Chondrocyte (in vitro differentiated cells): ENCODE data around the gene MBP. TPM values are rescaled to one million over a fixed set of nuclear protein-coding genes. Genes with fewer than 3 reads are reported as not detected.

Experiments
- DNase-seq: peaks from one replicate; pipeline ENCODE4 v3.0.0; 2021; ENCODE audit warnings: mixed read lengths, low spot score
- H3K27ac Mint-ChIP-seq: one replicate; pipeline ENCODE4 v1.8.0; 2021; ENCODE audit warnings: mild to moderate bottlenecking, moderate library complexity, mixed read lengths; ENCODE audit not compliant: unreplicated experiment
- H3K27me3 Mint-ChIP-seq: 2 replicates; pipeline ENCODE4 v1.8.0; 2021; ENCODE audit warnings: low read depth, mixed read lengths
- H3K36me3 Mint-ChIP-seq: 2 replicates; pipeline ENCODE4 v1.8.0; 2021; ENCODE audit warnings: low read depth, mixed read lengths
- H3K4me1 Mint-ChIP-seq: 2 replicates; pipeline ENCODE4 v1.8.0; 2021; ENCODE audit warnings: low read depth, mild to moderate bottlenecking, mixed read lengths
- H3K4me3 Mint-ChIP-seq: one replicate; pipeline ENCODE4 v1.8.0; 2021; ENCODE audit warnings: mild to moderate bottlenecking, moderate library complexity, mixed read lengths; ENCODE audit not compliant: unreplicated experiment
- H3K9me3 Mint-ChIP-seq: 2 replicates; pipeline ENCODE4 v1.8.0; 2021; ENCODE audit warnings: low read depth, mixed read lengths
- CTCF ChIP-seq: fragments of 200-600 bp; sonication (generic); IDR thresholded peaks from 2 replicates; pipeline ENCODE4 v1.5.0; 2021; ENCODE audit warnings: antibody characterized with exemption, mild to moderate bottlenecking, moderate library complexity
- total RNA-seq: library from RNA; stranded (reverse); gene quantifications from 3 replicates; pipeline ENCODE4 v1.2.1, GENCODE V29; 2021

Gene MBP
- total RNA-seq, 1 donor from 2014 or later: 15.9 TPM

GRCh38 chr18:77096936-77097886 is 35.4 kb downstream of the MBP start:
- Mint-ChIP-seq H3K36me3 (peaks cover 2% of the 10 kb centered on the region), H3K27ac (peak overlapping the region; percentile 45), H3K4me3 (no peak overlapping the region), H3K4me1 (peaks cover 61% of the 10 kb centered on the region), H3K9me3 (no peaks in the 10 kb centered on the region), H3K27me3 (no peaks in the 10 kb centered on the region)
- no peak for DNase-seq
- no peak for TF ChIP-seq CTCF

- peaks cover 52% of the 10 kb centered on the region for H3K4me1 Mint-ChIP-seq
- H3K9me3 Mint-ChIP-seq: no peaks in the 10 kb centered on the region
- H3K27me3 Mint-ChIP-seq: no peaks in the 10 kb centered on the region
- TF ChIP-seq CTCF: no peak
- peak overlapping the region; percentile 71 for H3K27ac Mint-ChIP-seq
- H3K36me3 Mint-ChIP-seq: peaks cover 2% of the 10 kb centered on the region
- no peak for DNase-seq
- H3K4me3 Mint-ChIP-seq: no peak overlapping the region
These were observed 36.9 kb downstream of the MBP start for GRCh38 chr18:77095391-77096371.

GRCh38 chr18:77093586-77093985 is 39.0 kb downstream of the MBP start:
- Mint-ChIP-seq H3K9me3 (no peaks in the 10 kb centered on the region), H3K4me1 (peaks cover 52% of the 10 kb centered on the region), H3K4me3 (no peak overlapping the region), H3K27ac (no peak overlapping the region), H3K27me3 (no peaks in the 10 kb centered on the region), H3K36me3 (peaks cover 2% of the 10 kb centered on the region)
- TF ChIP-seq CTCF: no peak
- DNase-seq: no peak

- no peak for DNase-seq
- no peak for TF ChIP-seq CTCF
- no peak overlapping the region for H3K4me3 Mint-ChIP-seq
- no peak overlapping the region for H3K27ac Mint-ChIP-seq
- no peaks in the 10 kb centered on the region for H3K27me3 Mint-ChIP-seq
- peaks cover 2% of the 10 kb centered on the region for H3K36me3 Mint-ChIP-seq
- H3K4me1 Mint-ChIP-seq: peaks cover 51% of the 10 kb centered on the region
- no peaks in the 10 kb centered on the region for H3K9me3 Mint-ChIP-seq
These were observed 39.5 kb downstream of the MBP start for GRCh38 chr18:77093067-77093430.
